Bronchial epithelial cell (primary cell): Measurements from ENCODE around the gene NMT1. TPM values are rescaled to one million over a fixed set of nuclear protein-coding genes. Genes with fewer than 3 reads are reported as not detected.
A peak's percentile ranks its signal among the peaks of the same experiment; 100 is the strongest.

Experiments
- DNase-seq: peaks from one replicate; pipeline ENCODE4 v3.0.0-alpha.2; 2010; ENCODE audit warnings: low read depth
- FAIRE-seq: peaks from 2 replicates; lab custom pipeline; 2011; peaks lifted over from hg19 to GRCh38; lab: Jason Lieb, UNC
- H3K27me3 ChIP-seq: 2 replicates; pipeline ENCODE4 v1.5.1; 2011; ENCODE audit warnings: low read length; ENCODE audit not compliant: control insufficient read depth, insufficient read depth
- H3K36me3 ChIP-seq: 2 replicates; pipeline ENCODE4 v1.5.1; 2011; ENCODE audit warnings: low read length; ENCODE audit not compliant: control insufficient read depth, insufficient read depth
- H3K4me3 ChIP-seq: 2 replicates; pipeline ENCODE4 v1.5.1; 2011; ENCODE audit warnings: mild to moderate bottlenecking, low read depth, low read length, control low read depth
- total RNA-seq: library from RNA; depleted of rRNA; stranded (reverse); fragments of >200 nt; gene quantifications from 2 replicates; pipeline ENCODE4 v1.2.1, GENCODE V29; 2014
- TF ChIP-seq, protein P1 (sequence below): IDR thresholded peaks from 2 replicates; pipeline ENCODE4 v1.5.1; 2011; ENCODE audit warnings: mild to moderate bottlenecking, moderate library complexity, low read length, control low read depth, inconsistent platforms; ENCODE audit not compliant: insufficient read depth, severe bottlenecking

Gene NMT1
- total RNA-seq, 1 donor from 2014 or later, result 54.2 TPM

DNA sequence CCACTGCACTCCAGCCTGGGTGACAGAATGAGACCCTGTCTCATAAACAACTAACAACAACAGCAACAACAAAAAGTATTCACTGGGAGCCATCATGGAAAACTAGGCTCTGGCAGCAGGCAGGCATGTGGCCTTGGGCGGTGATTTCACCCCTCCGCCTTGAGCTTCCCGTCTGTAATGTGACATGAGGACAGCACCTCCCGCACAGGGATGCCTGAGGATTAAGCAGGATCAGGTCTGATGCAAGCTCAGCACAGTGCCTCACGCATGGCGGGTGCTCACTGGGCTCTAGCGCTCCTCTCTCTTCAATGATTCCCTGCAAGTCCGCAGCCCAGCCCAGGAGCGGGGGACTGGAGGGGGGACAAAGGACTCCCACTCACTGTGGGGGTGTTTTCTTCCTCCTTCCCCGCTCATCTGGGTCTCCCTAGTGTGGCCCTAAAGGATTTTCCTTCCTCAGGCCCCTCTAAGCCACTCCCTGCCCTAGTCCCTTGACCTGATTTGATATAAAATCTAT, 68.4 kb downstream of the NMT1 start:
- TF ChIP-seq, protein P1, sequence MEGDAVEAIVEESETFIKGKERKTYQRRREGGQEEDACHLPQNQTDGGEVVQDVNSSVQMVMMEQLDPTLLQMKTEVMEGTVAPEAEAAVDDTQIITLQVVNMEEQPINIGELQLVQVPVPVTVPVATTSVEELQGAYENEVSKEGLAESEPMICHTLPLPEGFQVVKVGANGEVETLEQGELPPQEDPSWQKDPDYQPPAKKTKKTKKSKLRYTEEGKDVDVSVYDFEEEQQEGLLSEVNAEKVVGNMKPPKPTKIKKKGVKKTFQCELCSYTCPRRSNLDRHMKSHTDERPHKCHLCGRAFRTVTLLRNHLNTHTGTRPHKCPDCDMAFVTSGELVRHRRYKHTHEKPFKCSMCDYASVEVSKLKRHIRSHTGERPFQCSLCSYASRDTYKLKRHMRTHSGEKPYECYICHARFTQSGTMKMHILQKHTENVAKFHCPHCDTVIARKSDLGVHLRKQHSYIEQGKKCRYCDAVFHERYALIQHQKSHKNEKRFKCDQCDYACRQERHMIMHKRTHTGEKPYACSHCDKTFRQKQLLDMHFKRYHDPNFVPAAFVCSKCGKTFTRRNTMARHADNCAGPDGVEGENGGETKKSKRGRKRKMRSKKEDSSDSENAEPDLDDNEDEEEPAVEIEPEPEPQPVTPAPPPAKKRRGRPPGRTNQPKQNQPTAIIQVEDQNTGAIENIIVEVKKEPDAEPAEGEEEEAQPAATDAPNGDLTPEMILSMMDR, result no peak
- Histone ChIP-seq H3K4me3 (no peak overlapping the region), H3K36me3 (no peaks in the 10 kb centered on the region), H3K27me3 (no peaks in the 10 kb centered on the region)
- DNase-seq (no peak), FAIRE-seq (no peak)

DNA sequence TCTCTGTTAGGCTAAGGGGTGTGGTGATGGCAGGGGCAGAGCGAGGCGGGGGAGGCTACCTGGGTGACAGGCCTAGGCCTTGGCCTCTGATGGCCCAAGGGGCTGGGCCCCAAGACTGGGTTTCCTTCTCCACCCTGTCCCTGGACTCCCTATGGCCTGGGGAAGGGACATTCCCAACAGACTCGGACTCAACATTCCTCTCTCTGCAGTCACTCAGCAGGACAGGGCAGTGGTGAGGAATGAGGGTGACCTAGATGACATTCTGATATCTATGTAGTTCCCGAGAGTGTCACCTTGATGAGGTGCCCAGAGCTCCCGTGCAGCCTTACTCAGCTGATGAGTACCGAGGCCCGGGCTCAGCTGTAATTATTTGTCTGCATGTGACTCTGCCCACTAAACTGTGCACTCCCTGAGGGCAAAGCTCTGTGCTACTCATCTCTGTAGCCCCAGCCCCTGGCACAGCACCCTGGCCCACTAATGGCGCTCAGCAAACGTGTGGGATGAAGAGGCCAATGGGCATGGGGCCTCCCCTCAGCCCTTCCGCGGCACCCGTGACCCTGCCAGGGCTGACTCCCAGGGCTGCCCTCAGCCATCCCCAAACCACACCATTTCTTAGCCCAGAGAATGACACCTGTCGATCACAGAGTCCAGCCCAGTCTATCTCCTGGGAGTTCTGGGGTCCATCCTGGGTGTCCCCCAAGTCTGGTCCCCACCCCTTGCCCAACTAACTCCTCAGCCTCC, 69.0 kb downstream of the NMT1 start:
- no peak for DNase-seq
- no peak for FAIRE-seq

DNA sequence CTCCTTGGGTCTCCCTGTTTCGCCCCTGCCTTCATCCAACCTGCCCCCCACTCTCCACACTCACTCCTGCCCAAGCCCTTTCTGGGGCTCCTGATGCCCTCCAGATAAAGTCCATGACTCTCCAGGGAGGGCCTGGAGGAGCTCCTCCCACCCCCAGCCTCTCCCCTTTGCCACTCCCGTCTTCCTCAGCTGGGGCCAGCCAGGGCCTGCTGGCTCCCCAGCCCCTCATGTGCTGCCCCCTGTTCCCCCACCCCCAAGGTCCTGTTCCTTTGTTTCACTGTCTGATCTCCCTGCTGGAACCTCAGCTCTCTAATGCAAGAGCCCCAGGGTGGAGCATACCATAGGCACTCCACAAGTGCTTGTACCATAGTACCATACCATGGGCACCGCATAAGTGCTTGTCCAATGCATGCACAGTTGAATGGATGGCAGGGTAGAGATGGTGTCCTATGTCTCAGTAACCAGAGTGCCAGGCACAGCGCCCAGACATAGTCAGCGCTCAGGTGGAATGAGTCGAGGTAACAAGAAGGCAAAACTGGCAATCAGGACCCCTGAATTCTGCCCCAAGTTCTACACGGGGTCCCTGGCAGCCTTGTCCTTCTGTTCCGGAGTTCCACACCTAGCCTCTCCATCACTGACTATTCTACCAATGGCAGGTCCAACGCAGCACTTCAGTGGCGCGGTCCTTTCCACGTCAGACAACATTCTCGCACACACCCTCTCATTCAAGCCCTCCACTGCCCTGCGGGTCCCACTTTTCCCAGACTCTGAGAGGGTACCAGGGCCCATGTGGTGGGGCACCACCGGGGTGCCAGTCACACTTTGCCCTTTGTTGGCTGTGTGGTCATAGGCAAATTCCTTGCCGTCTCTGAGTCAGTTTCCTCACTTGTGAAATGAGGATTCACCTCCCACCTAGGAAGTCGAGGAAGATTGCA, 69.8 kb downstream of the NMT1 start:
- peak; percentile 57 for DNase-seq
- no peaks in the 10 kb centered on the region for H3K36me3 ChIP-seq
- H3K4me3 ChIP-seq, result peak overlapping the region; percentile 86
- FAIRE-seq, result no peak
- TF ChIP-seq, protein P1, result no peak
- no peaks in the 10 kb centered on the region for H3K27me3 ChIP-seq

More for the DNA sequence above, 69.0 kb downstream of the NMT1 start:
- no peaks in the 10 kb centered on the region for H3K36me3 ChIP-seq
- H3K4me3 ChIP-seq, result no peak overlapping the region
- H3K27me3 ChIP-seq, result no peaks in the 10 kb centered on the region
- TF ChIP-seq, protein P1, result no peak

DNA sequence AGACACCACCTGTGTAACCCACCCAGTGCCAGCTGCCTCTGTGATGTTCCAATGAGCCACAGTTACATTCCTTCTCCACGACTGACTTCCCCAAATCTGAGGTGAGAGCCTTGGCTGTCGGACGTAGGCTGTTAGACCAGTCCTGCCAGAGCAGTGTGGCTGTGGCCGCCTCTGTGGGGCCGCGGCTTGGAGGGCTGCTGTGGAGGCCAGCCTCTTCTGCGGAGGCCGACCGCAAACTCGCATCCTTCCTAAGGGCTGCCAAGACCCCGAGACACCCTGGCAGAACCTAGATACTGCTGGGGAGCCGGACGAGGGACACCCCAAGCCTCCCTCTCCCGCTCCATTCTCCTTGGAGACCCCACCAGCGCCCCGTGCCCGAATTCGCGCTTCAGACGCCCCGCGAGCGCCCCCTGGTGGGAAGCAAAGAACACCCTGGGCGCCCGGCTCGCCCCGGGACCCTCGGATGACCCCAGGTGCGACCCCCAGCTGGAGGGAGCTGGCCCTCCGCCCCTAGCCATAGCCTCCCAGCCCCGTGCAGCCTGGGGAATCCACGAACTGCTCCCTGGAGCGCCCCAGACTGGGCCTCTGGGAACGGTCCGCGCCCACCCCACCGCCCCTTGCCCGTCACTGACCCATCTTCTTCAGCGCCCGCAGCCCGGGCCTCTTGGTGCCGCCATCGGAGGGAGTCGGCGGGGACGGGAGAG, 70.7 kb downstream of the NMT1 start:
- Histone ChIP-seq H3K36me3 (no peaks in the 10 kb centered on the region), H3K4me3 (peak overlapping the region; percentile 86), H3K27me3 (no peaks in the 10 kb centered on the region)
- no peak for DNase-seq
- TF ChIP-seq, protein P1, result peak; percentile 81
- FAIRE-seq, result no peak

DNA sequence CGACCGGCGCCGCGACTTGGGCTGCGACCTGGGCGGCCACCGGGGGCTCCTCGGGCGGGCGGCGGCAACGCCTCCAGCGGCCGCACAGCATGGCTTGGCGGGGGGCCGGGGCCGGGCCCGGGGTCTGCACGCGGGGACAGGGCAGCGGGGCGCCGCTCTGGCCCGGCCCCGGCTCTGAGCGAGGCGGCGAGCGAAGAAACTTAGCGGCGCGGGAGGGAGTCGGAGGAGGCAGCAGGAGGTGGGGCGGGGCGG, 71.1 kb downstream of the NMT1 start, which contains the start of gene PLCD3:
PLCD3 (minus strand) TSS at position 196 of the 252 bp plus-strand sequence; CDS start at position 91, 105 bp downstream.
- TF ChIP-seq, protein P1, result no peak
- Histone ChIP-seq H3K4me3 (peak within 1 kb of the TSS; percentile 86), H3K27me3 (no peaks in the 10 kb centered on the region), H3K36me3 (no peaks in the 10 kb centered on the region)
- FAIRE-seq (no peak), DNase-seq (no peak)
